AG09309 (cell line): Measurements from ENCODE around the gene MKI67.

Source experiments
- DNase-seq: peaks from one replicate; pipeline ENCODE4 v3.0.0-alpha.2; 2010; ENCODE audit warnings: low read depth
- H3K4me3 ChIP-seq: 2 replicates; pipeline ENCODE4 v1.5.1; 2011; ENCODE audit warnings: mild to moderate bottlenecking, low read depth, low read length, moderate library complexity; ENCODE audit not compliant: control insufficient read depth
- CTCF ChIP-seq: IDR thresholded peaks from 2 replicates; pipeline ENCODE4 v1.5.1; 2011; ENCODE audit warnings: mild to moderate bottlenecking, low read depth, low read length, inconsistent platforms; ENCODE audit not compliant: insufficient read depth, control insufficient read depth; ENCODE audit errors: missing control alignments

MKI67 gene

GRCh38 chr10:128050121-128050516, 76.1 kb downstream of the MKI67 start:
- TF ChIP-seq CTCF, result no peak
- DNase-seq, result no peak
- no peak overlapping the region for H3K4me3 ChIP-seq

- no peak for TF ChIP-seq CTCF
Observed at GRCh38 chr10:128049226-128050120, 76.8 kb downstream of the MKI67 start.

GRCh38 chr10:128048819-128049210, 77.4 kb downstream of the MKI67 start:
- DNase-seq, result no peak
- TF ChIP-seq CTCF, result no peak
- no peak overlapping the region for H3K4me3 ChIP-seq

More at GRCh38 chr10:128049226-128050120, 76.8 kb downstream of the MKI67 start:
- no peak for DNase-seq
- H3K4me3 ChIP-seq, result no peak overlapping the region

GRCh38 chr10:128047991-128048818, 78.0 kb downstream of the MKI67 start:
- no peak overlapping the region for H3K4me3 ChIP-seq
- no peak for TF ChIP-seq CTCF
- no peak for DNase-seq

GRCh38 chr10:128047351-128047750, 78.9 kb downstream of the MKI67 start:
- DNase-seq, result no peak
- no peak for TF ChIP-seq CTCF
- no peak overlapping the region for H3K4me3 ChIP-seq

GRCh38 chr10:128046953-128047290, 79.3 kb downstream of the MKI67 start:
- no peak for DNase-seq
- H3K4me3 ChIP-seq, result no peak overlapping the region
- no peak for TF ChIP-seq CTCF
